SHP77 (cell line): ENCODE data around the gene ECPAS.
"Not testable (repeated sequence)": the region's sequence is repeated elsewhere in the genome, so short reads cannot be mapped to it uniquely, and the experiment has no call there.

Source experiments
- DNase-seq, 2 experiments: peaks; one replicate each; lab custom pipeline; 2025; lab: John Stamatoyannopoulos, UW

Gene ECPAS

GRCh38 chr9:111477677-111478076 lies 6.5 kb downstream of the ECPAS start:
- DNase-seq: no peak

- no peak for DNase-seq
Measured at GRCh38 chr9:111475195-111475594, 9.0 kb downstream of the ECPAS start.

GRCh38 chr9:111474385-111474784 lies 9.8 kb downstream of the ECPAS start:
- DNase-seq: no peak

GRCh38 chr9:111467778-111468367 lies 16.3 kb downstream of the ECPAS start:
- DNase-seq: no peak

GRCh38 chr9:111463048-111463447 lies 21.1 kb downstream of the ECPAS start:
- no peak for DNase-seq

GRCh38 chr9:111458139-111459009 lies 25.8 kb downstream of the ECPAS start:
- DNase-seq: no peak

GRCh38 chr9:111456529-111456928 lies 27.7 kb downstream of the ECPAS start:
- no peak for DNase-seq

GRCh38 chr9:111455638-111456037 lies 28.5 kb downstream of the ECPAS start:
- no peak for DNase-seq

GRCh38 chr9:111454751-111455150 lies 29.4 kb downstream of the ECPAS start:
- no peak for DNase-seq

- no peak for DNase-seq
Measured at GRCh38 chr9:111451570-111451969, 32.6 kb downstream of the ECPAS start.

- no peak for DNase-seq
Measured at GRCh38 chr9:111450124-111450523, 34.1 kb downstream of the ECPAS start.

- DNase-seq: no peak
Measured at GRCh38 chr9:111449705-111450104, 34.5 kb downstream of the ECPAS start.

GRCh38 chr9:111445799-111446198 lies 38.4 kb downstream of the ECPAS start:
- not testable (repeated sequence) for DNase-seq

- DNase-seq: no peak
Measured at GRCh38 chr9:111443454-111443853, 40.7 kb downstream of the ECPAS start.

- no peak for DNase-seq
Measured at GRCh38 chr9:111442360-111443027, 41.7 kb downstream of the ECPAS start.

GRCh38 chr9:111440226-111440625 lies 44.0 kb downstream of the ECPAS start:
- no peak for DNase-seq

GRCh38 chr9:111438541-111439235 lies 45.5 kb downstream of the ECPAS start:
- DNase-seq: no peak

- no peak for DNase-seq
Measured at GRCh38 chr9:111436571-111436970, 47.6 kb downstream of the ECPAS start.

GRCh38 chr9:111433082-111433481 lies 51.1 kb downstream of the ECPAS start:
- no peak for DNase-seq

GRCh38 chr9:111431684-111432083 lies 52.5 kb downstream of the ECPAS start:
- no peak for DNase-seq

- no peak for DNase-seq
Measured at GRCh38 chr9:111429175-111429574, 55.0 kb downstream of the ECPAS start.

GRCh38 chr9:111427186-111427585 lies 57.0 kb downstream of the ECPAS start:
- DNase-seq: no peak
